ENCODE data around the gene CGB1.
"Not testable (repeated sequence)": the region's sequence is repeated elsewhere in the genome, so short reads cannot be mapped to it uniquely, and the experiment has no call there.

The CGB1 gene

DNA sequence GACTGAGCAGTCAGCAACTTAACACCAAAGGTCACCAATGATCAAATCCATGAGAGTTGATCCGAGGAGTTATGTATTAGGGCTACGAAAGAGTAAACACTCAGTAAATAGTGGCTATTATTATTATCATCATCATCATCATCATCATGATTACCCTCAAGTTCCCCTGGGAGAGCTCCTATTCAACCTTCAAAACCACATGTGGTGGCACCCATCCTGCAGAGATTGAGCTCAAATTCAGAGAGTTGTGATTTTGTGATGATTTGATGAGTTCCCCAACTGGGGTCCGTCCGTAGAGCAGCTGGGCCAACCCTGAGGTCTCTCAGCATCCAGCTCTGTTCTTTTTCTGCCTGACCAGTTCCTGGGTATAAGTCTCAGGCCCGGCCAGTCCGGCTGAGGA is 11.6 kb downstream of the CGB1 start:
- H3K4me1 ChIP-seq (ENCODE audit: control insufficient read depth in 5 of 5, insufficient read depth in 5 of 5, low read length in 5 of 5); H3K9ac ChIP-seq (ENCODE audit: low read length in 5 of 5); H3K27ac ChIP-seq (ENCODE audit: low read depth, low read length): not testable (repeated sequence)

DNA sequence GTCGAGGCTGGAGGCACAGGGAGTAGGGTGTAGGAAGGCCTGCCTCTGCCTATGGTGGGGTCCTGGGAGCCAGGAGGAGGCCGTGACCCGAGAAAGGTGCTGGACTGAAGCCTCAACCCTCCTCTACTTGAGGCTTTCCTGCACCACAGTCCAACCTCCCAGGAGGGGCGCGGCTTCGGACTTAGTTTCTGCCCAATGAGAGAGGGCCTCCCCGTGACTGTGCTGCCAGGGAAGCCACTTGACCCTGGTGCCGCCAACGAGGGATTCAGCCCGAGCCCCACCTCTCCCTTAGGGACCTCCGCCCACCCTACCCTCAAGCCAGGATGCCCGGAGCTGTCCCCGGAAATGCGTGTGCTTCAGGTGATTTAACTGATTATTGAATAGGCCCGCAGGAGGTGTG is 12.5 kb downstream of the CGB1 start, which contains the start of gene CGB3:
Gene CGB3 (minus strand): TSS at position 101 of the 400 bp plus-strand sequence. CDS start 362 bp downstream, outside the sequence.
- not testable (repeated sequence) for H3K9me3 ChIP-seq (ENCODE audit: control insufficient read depth in 5 of 5, low read length in 5 of 5); H3K4me1 ChIP-seq (ENCODE audit: control insufficient read depth in 5 of 5, insufficient read depth in 5 of 5, low read length in 5 of 5); H3K4me3 ChIP-seq (ENCODE audit: low read depth in 1 of 5, low read length in 5 of 5); H3K27ac ChIP-seq (ENCODE audit: low read depth, low read length); H3K36me3 ChIP-seq (ENCODE audit: control insufficient read depth in 5 of 5, insufficient read depth in 5 of 5, low read length in 5 of 5); H3K9ac ChIP-seq (ENCODE audit: low read length in 5 of 5)
- peaks cover 0 to 12% (median 3%) of the 10 kb centered on the region in 5 donors for H3K27me3 ChIP-seq (ENCODE audit: control insufficient read depth in 5 of 5, insufficient read depth in 4 of 5, low read length in 5 of 5)

More for the DNA sequence above, 11.6 kb downstream of the CGB1 start:
- not testable (repeated sequence) for H3K36me3 ChIP-seq (ENCODE audit: control insufficient read depth in 5 of 5, insufficient read depth in 5 of 5, low read length in 5 of 5); H3K27me3 ChIP-seq (ENCODE audit: control insufficient read depth in 5 of 5, insufficient read depth in 4 of 5, low read length in 5 of 5); H3K4me3 ChIP-seq (ENCODE audit: low read depth in 1 of 5, low read length in 5 of 5); H3K9me3 ChIP-seq (ENCODE audit: control insufficient read depth in 5 of 5, low read length in 5 of 5)

DNA sequence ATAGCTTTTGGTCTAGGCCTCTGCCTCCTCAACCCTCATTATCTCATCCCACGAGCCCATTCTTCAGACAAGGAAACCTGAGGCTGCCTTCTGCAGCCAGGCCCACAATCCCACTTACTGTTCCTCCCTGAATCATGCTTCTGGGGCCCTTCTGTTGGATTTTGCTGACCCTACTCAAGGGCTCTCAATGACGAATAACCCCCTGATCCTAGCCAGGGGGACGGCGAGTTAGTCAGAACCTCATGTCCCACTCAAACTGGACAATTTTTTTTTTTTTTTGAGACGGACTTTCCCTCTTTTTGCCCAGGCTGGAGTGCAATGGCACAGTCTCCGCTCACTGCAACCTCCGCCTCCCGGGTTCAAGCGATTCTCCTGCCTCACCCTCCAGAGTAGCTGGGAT is 14.6 kb downstream of the CGB1 start:
- Histone ChIP-seq H3K4me1 (ENCODE audit: control insufficient read depth in 5 of 5, insufficient read depth in 5 of 5, low read length in 5 of 5) (peaks cover 0 to 25% (median 23%) of the 10 kb centered on the region in 5 donors), H3K36me3 (ENCODE audit: control insufficient read depth in 5 of 5, insufficient read depth in 5 of 5, low read length in 5 of 5) (no peaks in the 10 kb centered on the region), H3K9ac (ENCODE audit: low read length in 5 of 5) (no peak overlapping the region), H3K4me3 (ENCODE audit: low read depth in 1 of 5, low read length in 5 of 5) (no peak overlapping the region), H3K27me3 (ENCODE audit: control insufficient read depth in 5 of 5, insufficient read depth in 4 of 5, low read length in 5 of 5) (peaks cover 2 to 15% (median 6%) of the 10 kb centered on the region in 5 donors), H3K27ac (ENCODE audit: low read depth, low read length) (no peak overlapping the region), H3K9me3 (ENCODE audit: control insufficient read depth in 5 of 5, low read length in 5 of 5) (no peaks in the 10 kb centered on the region)

DNA sequence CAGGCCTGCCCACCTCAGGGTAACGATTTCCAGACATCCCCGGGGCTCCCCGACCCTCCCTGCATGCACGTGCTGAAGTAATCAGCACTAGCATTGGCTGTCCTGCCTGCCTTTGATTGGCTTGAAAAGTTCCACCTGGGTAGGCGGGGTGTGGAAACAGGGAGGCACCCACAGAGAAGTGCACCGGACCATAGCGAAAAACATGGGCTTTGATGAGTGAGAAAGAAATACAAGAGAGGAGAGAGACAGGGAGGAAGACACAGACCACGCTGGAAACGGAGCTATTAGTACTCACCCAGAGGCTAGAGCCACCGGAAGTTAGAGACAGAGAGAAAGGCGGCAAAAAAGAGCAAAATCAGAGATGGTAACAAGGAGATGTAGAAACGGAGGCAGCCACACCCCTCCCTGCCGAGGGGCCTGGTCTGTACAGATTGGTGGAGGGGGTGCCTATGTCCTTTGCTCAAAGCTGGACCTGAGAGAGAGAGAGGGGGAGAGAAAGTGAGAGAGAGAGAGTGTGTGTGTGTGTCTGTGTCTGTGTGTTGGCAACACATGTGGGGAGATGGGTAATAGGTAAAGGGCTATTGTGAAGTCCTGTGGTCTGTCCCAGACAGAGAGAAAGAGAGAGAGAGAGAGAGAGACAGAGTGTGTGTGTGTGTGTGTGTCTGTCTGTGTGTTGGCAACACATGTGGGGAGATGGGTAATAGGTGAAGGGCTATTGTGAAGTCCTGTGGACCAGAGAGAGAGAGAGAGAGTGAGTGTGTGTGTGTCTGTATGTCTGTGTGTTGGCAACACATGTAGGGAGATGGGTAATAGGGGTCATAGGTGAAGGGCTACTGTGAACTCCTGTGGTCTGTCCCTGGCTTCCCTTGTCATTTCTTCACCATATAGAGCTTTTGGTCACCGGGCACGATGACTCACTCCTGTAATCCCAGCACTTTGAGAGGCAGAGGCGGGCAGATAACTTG is 15.5 kb downstream of the CGB1 start:
- no peak overlapping the region for H3K9ac ChIP-seq (ENCODE audit: low read length in 5 of 5)
- H3K9me3 ChIP-seq (ENCODE audit: control insufficient read depth in 5 of 5, low read length in 5 of 5): no peaks in the 10 kb centered on the region
- no peak overlapping the region for H3K27ac ChIP-seq (ENCODE audit: low read depth, low read length)
- no peak overlapping the region for H3K4me3 ChIP-seq (ENCODE audit: low read depth in 1 of 5, low read length in 5 of 5)
- peaks cover 2 to 16% (median 6%) of the 10 kb centered on the region in 5 donors for H3K27me3 ChIP-seq (ENCODE audit: control insufficient read depth in 5 of 5, insufficient read depth in 4 of 5, low read length in 5 of 5)
- peaks cover 0 to 3% (median 2%) of the 10 kb centered on the region in 5 donors for H3K36me3 ChIP-seq (ENCODE audit: control insufficient read depth in 5 of 5, insufficient read depth in 5 of 5, low read length in 5 of 5)
- H3K4me1 ChIP-seq (ENCODE audit: control insufficient read depth in 5 of 5, insufficient read depth in 5 of 5, low read length in 5 of 5): peaks cover 0 to 25% (median 23%) of the 10 kb centered on the region in 5 donors

DNA sequence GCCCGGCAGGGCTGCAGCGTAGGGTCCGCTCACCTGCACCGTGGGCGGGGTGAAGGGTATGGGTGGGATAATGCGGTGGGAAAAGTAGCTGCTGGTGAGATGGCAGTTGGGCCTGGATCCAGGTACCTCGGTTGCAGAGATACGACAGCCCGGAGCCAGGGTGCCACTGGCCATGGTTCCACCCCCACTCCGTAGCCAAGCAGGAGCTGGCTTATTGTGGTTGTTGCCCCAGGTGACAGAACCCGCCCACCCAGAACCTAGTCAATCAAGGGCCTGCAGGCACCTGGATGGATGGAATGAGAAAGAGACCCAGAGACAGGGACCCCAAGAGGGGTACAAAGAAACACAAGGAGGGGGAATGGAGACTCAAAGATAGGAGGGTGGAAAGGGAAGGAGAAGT is 16.4 kb downstream of the CGB1 start:
- Histone ChIP-seq H3K27ac (ENCODE audit: low read depth, low read length) (no peak overlapping the region), H3K9ac (ENCODE audit: low read length in 5 of 5) (no peak overlapping the region), H3K36me3 (ENCODE audit: control insufficient read depth in 5 of 5, insufficient read depth in 5 of 5, low read length in 5 of 5) (peaks cover 0 to 11% (median 9%) of the 10 kb centered on the region in 5 donors), H3K4me3 (ENCODE audit: low read depth in 1 of 5, low read length in 5 of 5) (no peak overlapping the region), H3K27me3 (ENCODE audit: control insufficient read depth in 5 of 5, insufficient read depth in 4 of 5, low read length in 5 of 5) (peaks cover 2 to 16% (median 6%) of the 10 kb centered on the region in 5 donors), H3K9me3 (ENCODE audit: control insufficient read depth in 5 of 5, low read length in 5 of 5) (no peaks in the 10 kb centered on the region), H3K4me1 (ENCODE audit: control insufficient read depth in 5 of 5, insufficient read depth in 5 of 5, low read length in 5 of 5) (peaks cover 0 to 25% (median 23%) of the 10 kb centered on the region in 5 donors)

DNA sequence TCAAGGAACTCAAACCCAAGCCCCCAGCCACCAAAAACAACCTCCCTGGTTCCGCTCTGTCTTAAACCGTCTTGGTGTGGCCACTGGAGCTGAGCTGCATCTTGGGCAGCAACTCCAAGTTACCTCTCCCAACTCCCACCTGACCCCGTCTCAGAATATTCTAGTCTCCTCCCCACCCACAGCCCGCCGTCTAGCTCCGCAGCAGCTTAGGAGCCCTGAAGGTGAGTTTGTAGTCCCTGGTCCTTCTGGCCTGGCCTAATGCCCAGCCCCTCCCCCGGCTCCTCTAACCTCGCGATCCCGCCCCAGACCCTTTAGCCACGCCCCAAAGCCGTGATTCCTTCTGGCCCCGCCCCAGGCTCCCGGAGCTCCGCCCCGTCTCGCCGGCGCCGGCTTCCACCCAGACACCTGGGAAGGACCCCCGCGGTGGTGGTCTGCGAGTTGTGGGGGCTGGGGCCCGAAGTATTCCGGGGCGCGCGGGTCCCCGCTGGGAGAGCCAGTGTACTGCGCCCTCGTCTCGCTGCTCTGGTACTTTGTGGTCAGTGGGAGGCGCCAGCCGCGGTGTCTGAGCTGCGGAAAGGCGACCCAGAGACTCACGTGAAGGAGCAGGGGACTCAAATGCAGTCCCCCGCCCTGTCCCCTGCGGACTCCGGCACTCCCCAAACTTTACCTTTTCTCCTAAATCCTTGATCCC is 17.3 kb downstream of the CGB1 start:
- H3K4me1 ChIP-seq (ENCODE audit: control insufficient read depth in 5 of 5, insufficient read depth in 5 of 5, low read length in 5 of 5): peaks cover 0 to 25% (median 23%) of the 10 kb centered on the region in 5 donors
- peak overlapping the region in 1 of 5 donors; percentile 37 for H3K9ac ChIP-seq (ENCODE audit: low read length in 5 of 5)
- H3K4me3 ChIP-seq (ENCODE audit: low read depth in 1 of 5, low read length in 5 of 5): peak overlapping the region; percentile 41 to 66 (median 59)
- peaks cover 2 to 16% (median 6%) of the 10 kb centered on the region in 5 donors for H3K27me3 ChIP-seq (ENCODE audit: control insufficient read depth in 5 of 5, insufficient read depth in 4 of 5, low read length in 5 of 5)
- peaks cover 0 to 21% (median 19%) of the 10 kb centered on the region in 5 donors for H3K36me3 ChIP-seq (ENCODE audit: control insufficient read depth in 5 of 5, insufficient read depth in 5 of 5, low read length in 5 of 5)
- no peak overlapping the region for H3K27ac ChIP-seq (ENCODE audit: low read depth, low read length)
- H3K9me3 ChIP-seq (ENCODE audit: control insufficient read depth in 5 of 5, low read length in 5 of 5): no peaks in the 10 kb centered on the region

DNA sequence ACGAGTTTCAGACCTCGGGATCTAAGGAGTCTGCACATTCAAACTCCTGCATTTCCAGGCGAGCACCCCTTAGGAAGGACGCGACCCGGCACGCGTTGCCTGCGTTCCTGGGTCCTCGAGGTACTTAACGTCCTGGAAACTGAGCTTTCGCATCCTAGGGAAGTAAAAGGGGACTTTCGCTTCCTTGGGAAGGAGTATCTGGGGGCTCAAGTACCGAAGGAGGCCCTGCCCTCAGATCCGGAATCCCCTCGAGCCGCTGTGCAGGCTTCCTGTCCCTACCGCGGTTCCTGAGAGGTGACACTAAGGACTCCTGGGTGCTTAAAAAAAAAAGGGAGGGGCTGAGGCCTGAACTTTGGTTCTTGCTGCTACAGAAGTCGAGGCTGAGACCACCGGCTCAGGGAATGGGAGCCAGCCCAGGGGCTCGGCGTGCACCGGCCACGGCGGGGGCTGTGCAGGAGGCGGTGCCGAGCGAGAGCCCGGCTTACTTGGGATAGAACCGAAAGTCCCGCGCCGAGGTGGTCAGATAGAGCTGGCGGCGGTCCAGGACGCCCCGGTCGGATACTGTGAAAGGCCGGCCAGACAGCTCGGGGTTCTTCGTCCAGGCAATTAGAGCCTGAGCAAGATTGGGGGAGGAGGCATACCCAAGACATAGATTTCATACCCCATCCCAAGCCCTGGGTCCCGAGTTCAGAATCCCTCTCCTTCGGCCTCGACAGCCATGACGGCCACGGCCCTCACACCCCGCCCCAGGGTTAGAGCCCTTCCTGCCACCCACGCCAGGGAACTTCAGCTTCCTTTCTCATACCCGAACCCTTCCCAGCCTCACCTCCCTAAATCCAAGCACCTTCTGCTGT is 18.1 kb downstream of the CGB1 start:
- Histone ChIP-seq H3K9ac (ENCODE audit: low read length in 5 of 5) (peak overlapping the region in 3 of 5 donors; percentile 37 to 51 (median 41)), H3K4me3 (ENCODE audit: low read depth in 1 of 5, low read length in 5 of 5) (peak overlapping the region; percentile 57 to 71 (median 59)), H3K4me1 (ENCODE audit: control insufficient read depth in 5 of 5, insufficient read depth in 5 of 5, low read length in 5 of 5) (peaks cover 0 to 25% (median 23%) of the 10 kb centered on the region in 5 donors), H3K36me3 (ENCODE audit: control insufficient read depth in 5 of 5, insufficient read depth in 5 of 5, low read length in 5 of 5) (peaks cover 0 to 27% (median 24%) of the 10 kb centered on the region in 5 donors), H3K27me3 (ENCODE audit: control insufficient read depth in 5 of 5, insufficient read depth in 4 of 5, low read length in 5 of 5) (peaks cover 2 to 16% (median 6%) of the 10 kb centered on the region in 5 donors)
- not testable (repeated sequence) for H3K9me3 ChIP-seq (ENCODE audit: control insufficient read depth in 5 of 5, low read length in 5 of 5); H3K27ac ChIP-seq (ENCODE audit: low read depth, low read length)

DNA sequence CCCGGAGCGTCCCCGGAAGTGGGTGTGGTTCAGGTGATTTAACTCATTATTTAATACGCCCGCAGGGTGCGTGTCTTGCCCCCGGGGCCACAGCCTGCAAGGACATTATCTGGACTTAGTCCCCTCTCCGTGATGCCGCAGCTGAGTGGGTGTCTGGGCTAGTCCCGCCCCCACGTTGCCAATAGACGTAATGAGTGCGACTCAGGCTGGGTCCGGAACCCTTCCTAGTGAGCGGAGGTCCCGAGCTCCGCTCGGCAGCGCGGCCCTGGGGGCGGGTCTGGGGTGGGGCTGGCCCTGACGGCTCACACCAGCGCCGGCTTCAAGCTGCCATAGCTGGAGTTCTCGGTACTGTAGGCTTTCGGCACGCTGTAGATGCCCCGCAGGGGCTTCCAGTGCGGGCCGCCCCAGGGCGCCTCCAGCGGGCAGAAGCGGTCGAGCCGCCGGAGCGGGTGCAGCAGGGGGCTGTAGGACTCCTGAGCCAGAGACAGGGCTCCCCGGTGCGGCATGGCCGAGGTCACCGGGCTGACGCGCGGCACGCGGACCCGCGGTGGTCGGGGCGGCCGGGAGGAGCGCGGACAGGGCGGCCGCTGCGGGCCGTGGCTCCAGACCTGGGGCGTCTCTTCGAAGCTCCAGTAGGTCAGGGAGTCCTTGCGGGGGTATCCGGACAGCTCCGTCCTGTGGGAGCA is 18.9 kb downstream of the CGB1 start:
- peaks cover 0 to 25% (median 23%) of the 10 kb centered on the region in 5 donors for H3K4me1 ChIP-seq (ENCODE audit: control insufficient read depth in 5 of 5, insufficient read depth in 5 of 5, low read length in 5 of 5)
- H3K4me3 ChIP-seq (ENCODE audit: low read depth in 1 of 5, low read length in 5 of 5): peak overlapping the region; percentile 57 to 71 (median 59)
- peak overlapping the region in 2 of 5 donors; percentile 30 to 52 for H3K9ac ChIP-seq (ENCODE audit: low read length in 5 of 5)
- no peak overlapping the region for H3K27ac ChIP-seq (ENCODE audit: low read depth, low read length)
- no peaks in the 10 kb centered on the region for H3K9me3 ChIP-seq (ENCODE audit: control insufficient read depth in 5 of 5, low read length in 5 of 5)
- H3K27me3 ChIP-seq (ENCODE audit: control insufficient read depth in 5 of 5, insufficient read depth in 4 of 5, low read length in 5 of 5): peaks cover 2 to 16% (median 6%) of the 10 kb centered on the region in 5 donors
- H3K36me3 ChIP-seq (ENCODE audit: control insufficient read depth in 5 of 5, insufficient read depth in 5 of 5, low read length in 5 of 5): peaks cover 0 to 34% (median 24%) of the 10 kb centered on the region in 5 donors
